GM20000 (cell line): Measurements from ENCODE around the gene PRG2.
A peak's percentile ranks its signal among the peaks of the same experiment; 100 is the strongest.

Experiments
- DNase-seq: peaks from one replicate; pipeline ENCODE4 v3.0.0; 2012; ENCODE audit warnings: low spot score
- TF ChIP-seq, protein P1 (sequence below): IDR thresholded peaks from 2 replicates; pipeline ENCODE4 v1.5.1; 2012; ENCODE audit warnings: mild to moderate bottlenecking, control low read depth; ENCODE audit errors: extremely low read depth, missing control alignments

PRG2 gene

DNA sequence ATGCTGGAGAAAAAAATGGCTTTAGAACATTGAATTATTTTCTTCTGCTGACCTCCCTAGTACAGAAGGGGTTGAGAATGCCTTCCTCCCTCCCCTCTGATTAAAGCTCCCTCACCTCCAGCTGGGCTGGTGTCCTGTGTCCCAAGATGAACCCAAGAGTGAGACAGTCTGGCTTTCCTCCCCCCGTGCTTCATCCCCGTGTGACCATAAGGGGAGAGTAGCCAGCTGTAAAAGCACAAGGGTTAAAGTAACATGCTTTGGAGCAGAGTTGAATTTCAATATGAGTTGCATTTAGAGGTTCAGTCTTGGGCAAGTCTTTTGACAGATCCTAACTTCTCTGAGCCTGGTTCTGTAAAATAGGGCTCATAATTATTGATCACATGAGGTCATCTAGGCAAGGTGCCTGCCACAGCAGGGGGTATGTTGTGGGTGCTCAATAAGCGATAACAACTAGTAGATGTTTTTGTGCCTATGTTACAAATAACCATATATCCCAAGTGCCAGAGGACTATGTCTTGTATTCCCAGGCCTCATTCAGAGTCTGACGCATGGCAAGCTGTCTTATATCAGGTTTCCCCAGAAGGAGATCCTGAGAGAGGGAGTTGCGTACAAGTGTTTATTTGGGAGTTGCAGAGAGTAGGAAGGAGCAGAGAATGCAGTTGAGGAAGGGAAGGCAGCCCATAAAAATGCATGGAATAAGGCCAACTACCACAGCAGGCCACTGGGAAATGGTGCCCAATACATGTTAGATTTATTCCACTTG, 4.1 kb downstream of the PRG2 start:
- no peak for DNase-seq
- TF ChIP-seq, protein P1, sequence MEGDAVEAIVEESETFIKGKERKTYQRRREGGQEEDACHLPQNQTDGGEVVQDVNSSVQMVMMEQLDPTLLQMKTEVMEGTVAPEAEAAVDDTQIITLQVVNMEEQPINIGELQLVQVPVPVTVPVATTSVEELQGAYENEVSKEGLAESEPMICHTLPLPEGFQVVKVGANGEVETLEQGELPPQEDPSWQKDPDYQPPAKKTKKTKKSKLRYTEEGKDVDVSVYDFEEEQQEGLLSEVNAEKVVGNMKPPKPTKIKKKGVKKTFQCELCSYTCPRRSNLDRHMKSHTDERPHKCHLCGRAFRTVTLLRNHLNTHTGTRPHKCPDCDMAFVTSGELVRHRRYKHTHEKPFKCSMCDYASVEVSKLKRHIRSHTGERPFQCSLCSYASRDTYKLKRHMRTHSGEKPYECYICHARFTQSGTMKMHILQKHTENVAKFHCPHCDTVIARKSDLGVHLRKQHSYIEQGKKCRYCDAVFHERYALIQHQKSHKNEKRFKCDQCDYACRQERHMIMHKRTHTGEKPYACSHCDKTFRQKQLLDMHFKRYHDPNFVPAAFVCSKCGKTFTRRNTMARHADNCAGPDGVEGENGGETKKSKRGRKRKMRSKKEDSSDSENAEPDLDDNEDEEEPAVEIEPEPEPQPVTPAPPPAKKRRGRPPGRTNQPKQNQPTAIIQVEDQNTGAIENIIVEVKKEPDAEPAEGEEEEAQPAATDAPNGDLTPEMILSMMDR = no peak

GRCh38 chr11:57380975-57381374, 9.5 kb downstream of the PRG2 start, which contains the start of gene PRG3:
TSS of gene PRG3 (minus strand) at chr11:57381150. CDS start at chr11:57380708, 442 bp downstream.
- TF ChIP-seq, protein P1 = no peak
- DNase-seq = no peak

DNA sequence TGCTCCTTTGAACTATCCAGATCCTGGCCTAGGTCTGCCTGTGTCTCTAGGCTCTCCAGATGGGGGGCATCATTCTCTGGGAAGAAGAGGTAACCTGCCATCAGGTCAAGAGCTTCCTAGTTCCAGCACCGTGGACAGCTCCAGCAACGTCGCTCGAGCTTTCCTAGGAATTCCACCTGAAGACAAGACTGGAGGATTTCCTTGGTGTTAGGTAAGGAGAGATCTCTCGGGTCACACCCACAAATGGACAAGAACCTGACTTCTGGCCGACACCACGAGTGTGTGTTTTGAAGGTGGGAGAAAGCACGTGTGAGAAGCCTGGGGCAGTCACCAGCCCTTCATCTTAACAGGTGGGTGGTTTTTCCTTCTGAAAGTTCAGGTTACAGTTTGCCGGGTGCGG, 10.7 kb downstream of the PRG2 start:
- TF ChIP-seq, protein P1 = no peak
- DNase-seq = peak; percentile 20

GRCh38 chr11:57378186-57378585, 12.3 kb downstream of the PRG2 start:
- TF ChIP-seq, protein P1 = no peak
- DNase-seq = no peak

- TF ChIP-seq, protein P1 = no peak
- DNase-seq = peak; percentile 17
Measured at GRCh38 chr11:57377107-57377506, 13.3 kb downstream of the PRG2 start.

DNA sequence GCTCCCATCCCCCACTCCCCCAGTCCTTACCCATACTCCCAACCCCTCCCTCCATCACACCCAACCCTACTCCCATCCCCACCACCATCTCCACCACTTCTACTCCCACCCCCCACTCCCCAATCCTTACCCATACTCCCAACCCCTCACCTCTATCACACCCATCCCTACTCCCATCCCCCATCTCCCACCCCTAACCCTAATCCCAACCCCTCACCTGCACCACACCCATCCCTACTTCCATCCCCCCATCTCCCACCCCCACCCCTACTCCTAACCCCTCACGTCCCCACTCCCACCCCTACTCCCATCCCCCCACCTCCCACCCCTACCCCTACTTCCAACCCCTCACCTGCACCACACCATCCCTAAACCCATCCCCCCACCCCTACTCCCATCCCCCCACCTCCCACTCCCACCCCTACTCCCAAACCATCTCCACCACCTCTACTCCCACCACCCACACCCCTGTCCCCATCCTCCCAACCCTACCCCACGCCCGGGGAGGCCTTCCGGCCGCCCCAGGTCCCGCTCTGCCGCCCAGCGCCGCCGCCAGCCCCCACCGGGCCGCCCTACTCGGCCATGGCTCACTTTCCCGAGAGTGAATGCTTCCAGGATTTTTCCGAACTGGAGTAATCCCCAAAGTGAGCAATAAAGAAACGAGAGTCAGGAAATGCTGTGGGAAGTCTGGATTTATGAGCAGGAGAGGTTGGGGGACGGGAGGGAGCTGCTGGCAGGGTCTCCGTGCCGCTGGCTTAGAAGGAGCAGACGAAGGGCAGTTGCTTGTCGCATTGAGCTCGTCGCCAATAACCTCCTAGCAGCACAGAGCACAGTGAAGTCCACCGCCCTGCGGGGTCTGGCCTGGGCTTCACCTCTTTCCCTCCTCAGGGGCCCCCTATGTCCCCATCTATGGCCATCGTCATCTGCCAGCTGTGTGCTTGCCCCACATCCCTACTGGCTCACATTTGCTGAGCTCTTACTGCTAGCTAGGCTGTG, 14.1 kb downstream of the PRG2 start:
- TF ChIP-seq, protein P1 = no peak
- peak; percentile 16 for DNase-seq

- peak; percentile 32 for DNase-seq
- TF ChIP-seq, protein P1 = no peak
Measured at GRCh38 chr11:57375490-57375889, 15.0 kb downstream of the PRG2 start.
